T-cell (primary cell): ENCODE data around the gene ELL2. TPM values are rescaled to one million over a fixed set of nuclear protein-coding genes. Genes with fewer than 3 reads are reported as not detected.

ENCODE experiments used
- ATAC-seq, 4 experiments: fragments of 200-7000 bp in 3 of 4; fragments of 150-1000 bp in 1 of 4; cut with Tn5 transposase; replicated peaks in 1 of 4; 1 replicate in 3 of 4; 2 replicates in 1 of 4; pipeline ENCODE4 v1.10.0; 2021; ENCODE audit warnings: moderate library complexity in 3 of 4, mild to moderate bottlenecking in 2 of 4, moderate number of reproducible peaks in 1 of 4
- CTCF ChIA-PET, 2 donors: fragments of 300-600 bp; sonication (Branson Sonifier 250); formaldehyde crosslinking; loops; one replicate each; lab custom pipeline; 2022; ENCODE audit warnings: antibody characterized with exemption in 2 of 2; lab: Charles Lee
- POLR2A ChIA-PET, 2 donors: fragments of 300-600 bp; sonication (Branson Sonifier 250); formaldehyde crosslinking; loops; one replicate each; lab custom pipeline; 2022; ENCODE audit warnings: antibody characterized with exemption in 2 of 2; lab: Charles Lee
- DNase-seq, 35 experiments: peaks; one replicate each; pipeline versions ENCODE4 v3.0.0 to v3.0.0-alpha.2; 2013 to 2023
- H3K27ac ChIP-seq: one replicate; pipeline ENCODE4 v1.5.1; 2013; ENCODE audit warnings: low read length
- H3K27me3 ChIP-seq, 2 experiments: replicated peaks in 1 of 2; 1 replicate in 1 of 2; 2 replicates in 1 of 2; pipeline versions ENCODE4 v1.6.1 to v1.7.0; 2013; ENCODE audit warnings: low read length in 1 of 2, mixed read lengths in 1 of 2; ENCODE audit not compliant: control insufficient read depth in 2 of 2, insufficient read depth in 2 of 2; ENCODE audit errors: extremely low read depth in 1 of 2
- H3K36me3 ChIP-seq, 2 donors: 1 replicate in 1 of 2; 2 replicates in 1 of 2; pipeline versions ENCODE4 v1.6.1 to v1.7.0; 2013; ENCODE audit warnings: low read length in 1 of 2; ENCODE audit not compliant: control insufficient read depth in 2 of 2, insufficient read depth in 1 of 2; ENCODE audit errors: extremely low read depth in 1 of 2
- H3K4me1 ChIP-seq, 2 experiments: 1 replicate in 1 of 2; 2 replicates in 1 of 2; pipeline versions ENCODE4 v1.6.1 to v1.7.0; 2013; ENCODE audit warnings: low read length in 2 of 2, mixed read lengths in 1 of 2; ENCODE audit not compliant: insufficient read depth in 2 of 2, control insufficient read depth in 1 of 2; ENCODE audit errors: extremely low read depth in 1 of 2
- H3K4me3 ChIP-seq, 2 donors: 1 replicate in 1 of 2; 2 replicates in 1 of 2; pipeline versions ENCODE4 v1.5.1 to v1.7.0; 2013; ENCODE audit warnings: mild to moderate bottlenecking in 2 of 2, low read length in 1 of 2, moderate library complexity in 1 of 2; ENCODE audit not compliant: control insufficient read depth in 1 of 2; ENCODE audit errors: extremely low read depth in 1 of 2
- H3K9me3 ChIP-seq: 2 replicates; pipeline ENCODE4 v1.7.0; 2013
- H3K27ac Mint-ChIP-seq, 2 donors: one replicate each; pipeline ENCODE4 v1.8.0; 2020 to 2021; ENCODE audit warnings: mild to moderate bottlenecking in 2 of 2, mixed read lengths in 2 of 2
- H3K27me3 Mint-ChIP-seq, 2 donors: one replicate each; pipeline ENCODE4 v1.8.0; 2021 to 2022; ENCODE audit warnings: mixed read lengths in 2 of 2
- H3K36me3 Mint-ChIP-seq: one replicate; pipeline ENCODE4 v1.8.0; 2021; ENCODE audit warnings: mixed read lengths
- H3K4me1 Mint-ChIP-seq, 3 donors: one replicate each; pipeline ENCODE4 v1.8.0; 2020 to 2022; ENCODE audit warnings: mixed read lengths in 3 of 3, mild to moderate bottlenecking in 1 of 3
- H3K4me3 Mint-ChIP-seq, 3 donors: one replicate each; pipeline ENCODE4 v1.8.0; 2020 to 2022; ENCODE audit warnings: mild to moderate bottlenecking in 3 of 3, mixed read lengths in 3 of 3, moderate library complexity in 3 of 3
- H3K9me3 Mint-ChIP-seq, 3 donors: one replicate each; pipeline ENCODE4 v1.8.0; 2020 to 2022; ENCODE audit warnings: mixed read lengths in 3 of 3
- WGBS: methylation state at CpG from one replicate; pipeline ENCODE4 v1.1.5; 2013; ENCODE audit warnings: missing lambda C conversion rate; ENCODE audit not compliant: insufficient coverage; 5-methylcytosine and 5-hydroxymethylcytosine counted together
- total RNA-seq, 35 experiments: library from RNA in 6 of 35; stranded (reverse) in 6 of 35; fragments of 120-200 nt in 1 of 35; gene quantifications; one replicate each; pipeline versions ENCODE4 v1.2.1 to v1.2.4 and lab custom pipeline; 2013 to 2026

ELL2 gene
- total RNA-seq, 5 donors from 2014 or later (not counting 1 experiment from before 2014, with no cell fraction given): 10.3 to 57.8 (median 11.3) TPM

- 100% methylated on average over 1 of the region's 2 CpGs for WGBS
- Mint-ChIP-seq H3K4me3 (no peak overlapping the region), H3K27ac (no peak overlapping the region), H3K9me3 (no peaks in the 10 kb centered on the region), H3K36me3 (peaks cover 13% of the 10 kb centered on the region), H3K4me1 (peaks cover 41 to 44% (median 43%) of the 10 kb centered on the region in 3 donors), H3K27me3 (no peaks in the 10 kb centered on the region)
- no peak overlapping the region for H3K27ac ChIP-seq
- H3K27me3 ChIP-seq: peaks cover 0 to 9% of the 10 kb centered on the region in 2 experiments
- POLR2A ChIA-PET: interaction anchor here in 1 of 2 donors (0.6 kb wide), 1 partner anchor 998 kb away, joined by 3 read pairs; no protein-coding TSS in a partner anchor
- H3K36me3 ChIP-seq: no peaks in the 10 kb centered on the region
- no peaks in the 10 kb centered on the region for H3K9me3 ChIP-seq
- ATAC-seq (no peak), DNase-seq (no peak)
- peaks cover 0 to 21% of the 10 kb centered on the region in 2 experiments for H3K4me1 ChIP-seq
- no peak overlapping the region for H3K4me3 ChIP-seq
- CTCF ChIA-PET: interaction anchor here in 1 of 2 donors (1.0 to 1.5 kb wide), 2 partner anchors 8 to 13 kb away, joined by 3 to 7 read pairs; no protein-coding TSS in a partner anchor
Measured at GRCh38 chr5:95956021-95956899, 5.4 kb downstream of the ELL2 start.

GRCh38 chr5:95954716-95955115, 6.9 kb downstream of the ELL2 start:
- no peak overlapping the region for H3K27ac ChIP-seq
- Mint-ChIP-seq H3K4me1 (peaks cover 29 to 36% (median 32%) of the 10 kb centered on the region in 3 donors), H3K36me3 (peaks cover 13% of the 10 kb centered on the region), H3K4me3 (no peak overlapping the region), H3K9me3 (no peaks in the 10 kb centered on the region), H3K27me3 (no peaks in the 10 kb centered on the region), H3K27ac (no peak overlapping the region)
- ATAC-seq (peak in 1 of 4 experiments; percentile 15), DNase-seq (no peak)
- H3K36me3 ChIP-seq: no peaks in the 10 kb centered on the region
- ChIA-PET POLR2A (interaction anchor here in 1 of 2 donors (0.5 kb wide), 1 partner anchor 1257 kb away, joined by 5 read pairs; no protein-coding TSS in a partner anchor), CTCF (interaction anchor here in 1 of 2 donors (1.5 kb wide), 1 partner anchor 10 kb away, joined by 7 read pairs; no protein-coding TSS in a partner anchor)
- no peaks in the 10 kb centered on the region for H3K9me3 ChIP-seq
- H3K4me1 ChIP-seq: peaks cover 0 to 8% of the 10 kb centered on the region in 2 experiments
- no peak overlapping the region for H3K4me3 ChIP-seq
- 100% methylated on average over 2 of the region's 3 CpGs for WGBS
- no peaks in the 10 kb centered on the region for H3K27me3 ChIP-seq

GRCh38 chr5:95953021-95953702, 8.5 kb downstream of the ELL2 start:
- DNase-seq (no peak), ATAC-seq (no peak)
- Histone ChIP-seq H3K27ac (no peak overlapping the region), H3K36me3 (no peaks in the 10 kb centered on the region), H3K4me1 (no peaks in the 10 kb centered on the region), H3K27me3 (no peaks in the 10 kb centered on the region), H3K4me3 (no peak overlapping the region), H3K9me3 (no peaks in the 10 kb centered on the region)
- Mint-ChIP-seq H3K27ac (no peak overlapping the region), H3K27me3 (no peaks in the 10 kb centered on the region), H3K36me3 (peaks cover 13% of the 10 kb centered on the region), H3K9me3 (no peaks in the 10 kb centered on the region), H3K4me3 (no peak overlapping the region), H3K4me1 (peaks cover 21% of the 10 kb centered on the region in 3 donors)
- WGBS: 100% methylated on average over 3 of the region's 5 CpGs
- POLR2A ChIA-PET: interaction anchor here in 1 of 2 donors (0.6 to 0.7 kb wide), 2 partner anchors 15 to 18 kb away, joined by 3 to 4 read pairs; no protein-coding TSS in a partner anchor
- CTCF ChIA-PET: no interaction called here

GRCh38 chr5:95951916-95952315, 9.7 kb downstream of the ELL2 start:
- ATAC-seq: no peak
- Histone ChIP-seq H3K27ac (no peak overlapping the region), H3K4me3 (no peak overlapping the region), H3K9me3 (no peaks in the 10 kb centered on the region), H3K4me1 (no peaks in the 10 kb centered on the region), H3K36me3 (no peaks in the 10 kb centered on the region), H3K27me3 (no peaks in the 10 kb centered on the region)
- Mint-ChIP-seq H3K27ac (no peak overlapping the region), H3K36me3 (peaks cover 13% of the 10 kb centered on the region), H3K9me3 (no peaks in the 10 kb centered on the region), H3K4me1 (peaks cover 17 to 21% (median 17%) of the 10 kb centered on the region in 3 donors), H3K4me3 (no peak overlapping the region), H3K27me3 (no peaks in the 10 kb centered on the region)
- DNase-seq: no peak
- ChIA-PET POLR2A (no interaction called here), CTCF (no interaction called here)
- WGBS: no CpG with 5 or more reads among the region's 4 CpGs

- H3K4me1 Mint-ChIP-seq: peaks cover 23 to 26% (median 24%) of the 10 kb centered on the region in 3 donors
- no peak overlapping the region for H3K4me3 Mint-ChIP-seq
- Histone ChIP-seq H3K9me3 (no peaks in the 10 kb centered on the region), H3K36me3 (no peaks in the 10 kb centered on the region), H3K4me3 (no peak overlapping the region), H3K27ac (no peak overlapping the region), H3K27me3 (no peaks in the 10 kb centered on the region), H3K4me1 (no peaks in the 10 kb centered on the region)
- no peak for ATAC-seq
- H3K9me3 Mint-ChIP-seq: peaks cover 0 to 2% (median 0%) of the 10 kb centered on the region in 3 donors
- H3K27me3 Mint-ChIP-seq: no peaks in the 10 kb centered on the region
- CTCF ChIA-PET: interaction anchor here in 1 of 2 donors (0.7 kb wide), 1 partner anchor 593 kb away, joined by 6 read pairs; no protein-coding TSS in a partner anchor
- no peak overlapping the region for H3K27ac Mint-ChIP-seq
- DNase-seq: no peak
- peaks cover 26% of the 10 kb centered on the region for H3K36me3 Mint-ChIP-seq
- WGBS: no CpG with 5 or more reads among the region's 1 CpG
- POLR2A ChIA-PET: interaction anchor here (0.5 to 1.5 kb wide), 3 partner anchors 10 to 200 kb away, joined by 3 to 5 read pairs (median 4); no protein-coding TSS in a partner anchor
Measured at GRCh38 chr5:95949810-95950209, 11.8 kb downstream of the ELL2 start.

- no peaks in the 10 kb centered on the region for H3K27me3 ChIP-seq
- H3K4me1 ChIP-seq: no peaks in the 10 kb centered on the region
- Mint-ChIP-seq H3K36me3 (peaks cover 29% of the 10 kb centered on the region), H3K4me1 (peaks cover 19 to 24% (median 23%) of the 10 kb centered on the region in 3 donors), H3K9me3 (peaks cover 0 to 2% (median 0%) of the 10 kb centered on the region in 3 donors), H3K27me3 (no peaks in the 10 kb centered on the region), H3K27ac (no peak overlapping the region), H3K4me3 (no peak overlapping the region)
- POLR2A ChIA-PET: interaction anchor here (0.7 to 1.5 kb wide), 4 partner anchors 9 to 724 kb away, joined by 4 to 6 read pairs (median 5); no protein-coding TSS in a partner anchor
- CTCF ChIA-PET: no interaction called here
- ATAC-seq (no peak), DNase-seq (no peak)
- no peaks in the 10 kb centered on the region for H3K36me3 ChIP-seq
- H3K4me3 ChIP-seq: no peak overlapping the region
- no peak overlapping the region for H3K27ac ChIP-seq
- H3K9me3 ChIP-seq: no peaks in the 10 kb centered on the region
Measured at GRCh38 chr5:95948631-95949030, 13.0 kb downstream of the ELL2 start.
